Occipital lobe (tissue), 2 donors: Measurements from ENCODE around the gene GPR89A. TPM values are rescaled to one million over a fixed set of nuclear protein-coding genes. Genes with fewer than 3 reads are reported as not detected.
"Not testable (repeated sequence)": the region's sequence is repeated elsewhere in the genome, so short reads cannot be mapped to it uniquely, and the experiment has no call there.

ENCODE experiments used
- DNase-seq: peaks from one replicate; lab custom pipeline; 2025; lab: John Stamatoyannopoulos, UW
- total RNA-seq: library from RNA; depleted of rRNA; stranded (reverse); fragments of >200 nt; gene quantifications from one replicate; pipeline ENCODE4 v1.2.3, GENCODE V29; 2014

GPR89A gene
- 38.4 TPM for total RNA-seq

DNA sequence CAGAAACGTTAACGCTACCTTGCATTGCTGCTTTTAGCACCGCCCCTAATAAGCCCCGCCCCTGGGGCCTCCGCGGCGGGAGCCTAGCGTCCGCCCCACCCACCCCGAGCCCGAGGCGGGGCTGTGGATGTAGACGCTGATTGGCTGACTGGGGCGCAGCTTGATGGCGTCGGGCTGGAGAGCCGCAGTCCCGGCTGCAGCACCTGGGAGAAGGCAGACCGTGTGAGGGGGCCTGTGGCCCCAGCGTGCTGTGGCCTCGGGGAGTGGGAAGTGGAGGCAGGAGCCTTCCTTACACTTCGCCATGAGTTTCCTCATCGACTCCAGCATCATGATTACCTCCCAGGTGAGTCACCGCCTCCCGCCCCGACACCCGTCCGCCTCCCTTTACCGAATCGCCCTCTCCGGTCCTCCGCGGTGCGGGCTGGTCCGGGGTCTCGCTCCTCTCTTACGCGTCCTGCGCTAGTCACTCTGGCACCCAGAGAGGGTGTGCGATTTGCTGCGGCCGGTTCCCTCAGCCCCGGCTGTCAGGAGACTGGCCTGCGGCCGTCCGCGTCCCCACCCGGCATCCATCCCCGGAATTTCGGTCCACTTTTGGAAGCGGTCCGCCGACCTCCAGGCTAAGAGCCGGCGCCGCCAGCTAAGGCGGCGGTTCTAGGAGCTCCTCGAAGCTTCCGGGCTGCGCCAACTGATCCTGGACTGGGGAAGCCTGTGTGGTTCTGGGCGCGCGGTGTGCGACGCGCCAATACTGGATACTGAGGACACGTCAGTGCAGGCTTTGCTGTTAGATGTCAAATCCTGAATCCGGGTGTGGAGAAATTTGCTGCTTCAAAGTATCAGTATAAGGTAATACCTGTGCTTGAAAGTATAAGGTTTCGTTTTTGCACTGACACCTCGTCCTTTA lies at the start of gene GPR89A:
Gene GPR89A (plus strand): TSS at position 156 of the 901 bp plus-strand sequence. CDS start 146 bp downstream, at position 302.
- DNase-seq: peak; percentile 95

DNA sequence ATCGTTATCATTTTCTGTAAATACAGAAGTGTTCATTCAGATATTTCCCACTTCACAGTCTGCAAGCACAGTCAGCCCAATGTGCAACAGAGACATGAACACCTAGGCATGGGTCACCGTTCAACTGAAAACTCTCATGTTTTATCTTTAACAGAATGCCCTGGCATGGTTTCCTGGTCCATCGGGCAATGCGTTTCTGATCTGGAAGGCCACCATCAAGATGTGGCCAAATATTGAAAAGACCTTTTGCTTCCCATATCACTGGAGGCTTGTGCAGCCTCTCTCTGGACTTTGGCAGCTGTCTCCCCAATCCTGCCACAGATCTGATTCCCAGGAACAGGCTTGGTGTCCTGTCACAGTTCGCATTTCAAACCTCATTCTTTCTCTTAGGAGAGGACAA lies 21.0 kb upstream of the GPR89A start:
- not testable (repeated sequence) for DNase-seq

DNA sequence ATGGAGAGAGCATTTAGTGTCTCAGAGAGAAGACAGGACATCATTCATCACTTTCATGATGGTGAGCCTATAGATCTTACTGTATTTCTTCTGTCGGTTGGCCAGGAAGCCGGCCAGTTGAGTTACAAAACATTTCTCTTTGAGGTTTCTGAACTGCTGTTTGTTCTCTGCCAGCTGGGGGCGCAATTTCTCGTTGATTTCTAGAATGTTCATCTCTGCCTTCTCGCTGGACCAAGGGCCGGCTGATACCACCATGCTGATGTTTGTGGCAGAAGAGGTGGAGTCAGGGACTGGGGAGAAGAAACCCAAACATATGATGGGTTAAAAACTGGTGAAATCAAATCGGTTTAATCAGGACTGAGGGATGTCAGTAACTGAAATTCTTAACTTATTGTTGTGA lies 17.0 kb upstream of the GPR89A start:
- DNase-seq: not testable (repeated sequence)

DNA sequence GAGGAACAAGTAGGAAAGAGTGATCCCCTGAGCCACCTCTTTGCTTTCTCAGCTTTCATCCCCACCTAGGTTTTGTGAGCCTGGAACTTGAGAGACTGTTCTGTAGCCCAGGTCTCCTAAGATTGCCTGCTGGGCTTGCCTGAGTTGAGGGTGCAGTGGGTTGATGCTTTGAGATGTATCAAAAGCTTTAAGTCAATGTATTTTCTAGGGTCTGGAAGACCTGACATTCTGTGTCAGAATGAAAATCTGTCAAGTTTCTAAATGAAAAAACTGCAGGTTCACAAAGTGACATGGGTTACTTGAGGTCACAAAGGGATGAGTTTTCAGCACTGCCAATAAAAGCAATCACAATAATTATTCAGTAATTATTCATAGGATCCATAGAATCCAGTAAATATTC lies 15.4 kb upstream of the GPR89A start:
- DNase-seq: not testable (repeated sequence)

DNA sequence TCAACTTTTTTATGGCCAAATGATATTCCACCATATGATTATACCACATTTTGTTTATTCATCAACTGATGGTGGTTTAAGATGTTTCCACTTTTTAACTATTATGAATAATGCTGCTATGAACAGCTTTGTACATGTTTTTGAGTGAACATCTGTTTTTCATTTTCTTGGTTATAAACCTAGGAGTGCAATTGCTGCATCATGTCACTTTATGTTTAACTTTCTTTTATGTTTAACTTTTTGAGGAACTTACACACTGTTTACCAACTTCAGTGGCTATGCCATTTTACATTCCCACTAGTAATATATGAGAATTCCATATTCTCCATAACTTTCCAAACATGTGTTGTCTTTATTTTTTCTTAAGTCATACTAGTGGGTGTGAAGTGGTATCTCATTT lies 12.4 kb upstream of the GPR89A start:
- DNase-seq: not testable (repeated sequence)

DNA sequence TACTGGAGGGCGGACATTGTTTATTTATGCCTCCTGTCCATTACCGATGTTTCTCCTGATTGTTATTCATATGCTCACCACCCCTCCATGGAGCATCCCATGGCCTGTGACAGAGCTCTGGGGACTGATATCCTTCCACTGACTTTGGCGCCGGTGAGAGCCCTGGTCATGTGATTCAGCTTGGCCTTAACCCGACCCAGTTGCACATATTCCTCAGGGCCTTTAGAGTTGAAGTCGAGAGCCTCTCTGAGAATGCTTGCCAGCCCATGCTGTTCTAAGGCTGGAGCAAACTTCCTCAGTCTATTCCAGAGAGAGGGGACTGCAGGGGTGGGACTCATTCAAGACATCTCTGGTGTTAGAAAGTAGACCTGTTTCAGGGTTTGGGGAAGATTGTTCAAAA lies 11.6 kb upstream of the GPR89A start:
- not testable (repeated sequence) for DNase-seq

DNA sequence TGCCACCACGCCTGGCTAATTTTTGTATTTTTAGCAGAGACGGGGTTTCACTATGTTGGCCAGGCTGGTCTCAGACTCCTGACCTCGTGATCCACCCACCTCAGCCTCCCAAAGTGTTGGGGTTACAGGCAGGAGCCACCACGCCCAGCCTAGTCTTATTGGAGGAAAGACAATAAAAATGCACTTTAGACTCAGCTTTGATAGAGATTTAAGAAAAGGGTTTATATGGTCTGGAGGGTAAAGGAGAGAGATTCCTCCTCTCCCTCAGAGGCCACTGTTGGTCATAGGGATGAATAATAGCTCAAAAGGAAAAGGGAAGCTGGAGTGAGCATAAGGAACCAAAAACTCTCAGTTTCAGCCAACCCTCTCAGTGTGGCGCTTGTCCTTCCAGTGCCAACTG lies 8.4 kb upstream of the GPR89A start:
- not testable (repeated sequence) for DNase-seq

DNA sequence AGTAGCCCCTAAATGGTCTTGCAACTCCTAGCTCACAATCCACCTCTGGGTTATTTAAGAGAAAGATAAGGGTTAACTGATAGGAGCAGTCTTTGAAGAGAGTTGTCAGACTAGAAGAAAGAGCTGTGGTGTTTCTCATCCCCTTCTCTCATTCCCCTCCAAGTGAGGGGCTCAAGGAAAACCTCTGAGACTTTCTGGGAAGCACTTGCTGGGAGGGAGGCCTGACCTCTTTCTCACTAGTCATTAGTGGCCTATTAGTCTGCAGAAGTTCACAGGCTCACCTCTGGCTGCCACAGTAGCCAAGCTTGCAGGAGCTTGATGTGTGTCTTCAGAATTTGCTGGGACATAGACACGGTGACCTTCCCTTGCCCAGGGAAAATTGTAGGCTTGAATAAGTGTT lies 6.2 kb upstream of the GPR89A start:
- DNase-seq: no peak

DNA sequence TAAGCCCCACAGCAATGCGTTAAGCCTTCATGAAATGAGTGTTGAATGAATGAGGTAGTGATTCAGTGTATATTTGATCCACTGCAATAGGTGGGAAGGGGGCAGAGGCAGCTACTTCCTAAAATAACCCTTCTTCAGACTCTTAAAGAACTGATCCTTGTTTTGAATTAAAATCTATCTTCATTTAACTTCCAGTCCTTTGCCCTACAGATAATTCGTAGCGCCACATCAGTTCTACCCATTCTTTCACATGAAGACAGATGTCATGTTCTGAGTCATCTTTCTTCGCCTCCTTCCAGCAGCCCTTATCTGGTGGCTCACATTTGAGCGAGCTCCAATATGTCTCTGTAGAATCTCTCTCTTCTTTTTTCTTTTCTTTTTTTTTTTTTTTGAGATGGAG lies 948 bp upstream of the GPR89A start:
- not testable (repeated sequence) for DNase-seq

DNA sequence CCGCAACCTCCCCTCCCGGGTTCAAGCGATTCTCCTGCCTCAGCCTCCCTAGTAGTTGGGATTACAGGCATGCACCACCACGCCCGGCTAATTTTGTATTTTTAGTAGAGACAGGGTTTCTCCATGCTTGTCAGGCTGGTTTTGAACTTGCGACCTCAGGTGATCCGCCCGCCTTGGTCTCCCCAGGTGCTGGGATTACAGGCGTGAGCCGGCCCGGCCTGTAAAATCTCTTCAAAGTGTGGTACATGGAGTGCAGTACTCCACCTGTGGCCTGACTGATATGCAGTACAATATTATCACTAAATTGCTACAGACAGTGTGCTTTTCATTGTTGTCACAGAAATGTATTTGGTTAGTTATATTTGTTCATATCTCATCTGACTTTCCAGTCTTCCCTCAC lies 499 bp upstream of the GPR89A start:
- not testable (repeated sequence) for DNase-seq

DNA sequence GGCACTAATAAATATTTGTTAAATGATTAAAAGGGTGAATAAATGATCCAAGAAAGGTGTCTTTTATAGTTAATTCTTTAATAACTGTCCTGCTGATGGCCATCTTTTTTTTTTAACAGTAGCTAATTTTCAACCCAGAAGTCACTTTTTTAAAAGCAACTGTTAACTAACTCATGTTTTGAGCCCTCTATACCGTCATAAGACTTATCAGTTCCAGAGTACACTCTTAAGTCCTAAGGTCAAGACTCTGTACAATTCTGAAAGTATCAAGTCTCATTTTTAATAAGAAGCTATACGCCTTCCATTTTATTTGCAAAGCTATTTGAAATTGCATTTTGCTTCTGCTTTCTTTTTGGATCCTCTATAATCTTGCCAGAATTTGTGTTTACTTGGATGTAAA lies 3.0 kb downstream of the GPR89A start:
- not testable (repeated sequence) for DNase-seq

DNA sequence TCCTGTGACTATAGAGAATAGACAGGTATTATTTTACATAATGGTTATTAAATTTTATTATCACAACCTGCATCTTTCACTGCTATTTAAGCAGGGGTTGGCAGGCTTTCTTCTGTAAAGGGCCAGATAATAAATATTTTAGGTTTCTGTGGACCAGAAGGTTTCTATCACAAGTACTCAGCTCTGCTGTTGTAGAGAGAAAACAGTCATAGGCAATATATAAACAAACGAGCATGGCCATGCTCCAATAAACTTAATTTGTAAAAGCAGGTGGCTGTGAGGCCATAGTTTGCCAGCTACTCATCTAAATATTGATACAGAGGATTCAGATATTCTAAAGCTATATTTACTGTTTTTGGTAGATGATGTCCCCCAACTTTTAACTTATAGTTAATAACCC lies 12.3 kb downstream of the GPR89A start:
- not testable (repeated sequence) for DNase-seq

DNA sequence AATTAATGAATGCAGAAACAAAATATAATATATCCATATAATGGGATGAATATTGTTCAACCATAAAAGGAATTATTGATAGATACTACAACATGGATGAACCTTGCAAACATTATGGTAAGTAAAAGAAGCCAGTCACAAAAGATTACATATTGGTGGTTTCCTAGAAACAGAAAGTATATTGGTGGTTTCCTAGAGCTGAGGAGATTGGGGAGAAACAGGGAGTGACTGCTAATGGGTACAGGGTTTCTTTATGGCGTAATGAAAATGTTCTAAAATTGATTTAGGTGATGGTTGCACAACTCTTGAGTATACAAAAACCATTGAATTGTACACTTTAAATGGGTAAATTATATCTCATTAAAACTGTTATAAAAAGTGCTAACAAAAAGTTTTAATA lies 14.4 kb downstream of the GPR89A start:
- DNase-seq: not testable (repeated sequence)

DNA sequence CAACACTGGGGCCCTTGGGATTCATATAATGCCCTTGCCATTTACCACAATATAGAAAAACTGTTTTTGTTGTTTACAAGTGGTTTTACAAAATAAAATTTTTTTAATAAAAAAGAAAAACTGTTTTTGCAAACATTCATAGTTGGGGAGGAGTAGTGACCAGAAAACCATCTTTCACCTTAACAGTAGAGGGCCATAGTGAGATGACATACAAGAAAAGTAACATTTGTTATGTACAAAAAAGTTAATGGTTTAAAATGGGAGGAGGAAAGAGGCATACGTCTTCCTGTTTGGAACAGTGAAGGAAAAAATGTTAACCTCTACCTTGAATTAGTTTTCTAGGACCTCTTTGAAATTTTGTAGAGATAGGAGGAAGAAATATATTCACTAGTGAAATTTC lies 28.4 kb downstream of the GPR89A start:
- DNase-seq: not testable (repeated sequence)

DNA sequence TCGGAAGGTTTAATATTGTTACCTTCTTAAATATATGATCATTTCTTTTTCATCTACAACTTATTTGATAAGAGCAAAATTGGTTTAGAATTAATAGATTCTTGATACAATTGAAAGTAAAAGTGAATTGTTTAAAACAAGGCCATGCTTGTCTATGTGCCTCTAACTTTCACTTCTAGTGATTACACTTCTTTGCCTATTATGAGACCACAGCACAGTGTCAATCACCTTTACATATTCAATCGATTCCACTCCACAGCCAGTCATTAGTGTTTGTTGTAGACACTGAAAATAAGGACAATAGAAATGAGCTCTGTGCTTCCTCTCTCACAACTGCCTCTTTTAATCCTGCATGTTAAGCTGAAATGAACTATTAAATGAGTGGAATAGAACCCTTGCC lies 34.1 kb downstream of the GPR89A start:
- not testable (repeated sequence) for DNase-seq

DNA sequence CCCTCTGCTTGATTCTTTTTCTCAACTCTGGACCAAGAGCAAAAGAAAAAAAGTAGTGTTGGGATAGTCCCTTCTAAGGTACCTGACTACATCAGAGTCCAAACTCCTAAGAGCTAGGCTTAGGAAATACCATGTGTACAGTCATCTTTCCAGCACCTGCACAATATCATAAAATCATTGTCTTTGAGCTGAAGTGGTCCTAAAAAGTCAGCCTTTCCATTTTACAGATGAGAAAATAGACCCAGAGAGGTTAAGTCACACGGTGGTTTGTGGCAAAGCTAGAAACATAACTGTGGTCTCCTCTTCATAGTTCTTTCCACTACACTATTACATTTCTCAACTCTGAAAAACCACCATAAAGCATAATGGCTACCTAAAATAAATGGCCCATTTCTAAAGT lies 36.2 kb downstream of the GPR89A start:
- not testable (repeated sequence) for DNase-seq

DNA sequence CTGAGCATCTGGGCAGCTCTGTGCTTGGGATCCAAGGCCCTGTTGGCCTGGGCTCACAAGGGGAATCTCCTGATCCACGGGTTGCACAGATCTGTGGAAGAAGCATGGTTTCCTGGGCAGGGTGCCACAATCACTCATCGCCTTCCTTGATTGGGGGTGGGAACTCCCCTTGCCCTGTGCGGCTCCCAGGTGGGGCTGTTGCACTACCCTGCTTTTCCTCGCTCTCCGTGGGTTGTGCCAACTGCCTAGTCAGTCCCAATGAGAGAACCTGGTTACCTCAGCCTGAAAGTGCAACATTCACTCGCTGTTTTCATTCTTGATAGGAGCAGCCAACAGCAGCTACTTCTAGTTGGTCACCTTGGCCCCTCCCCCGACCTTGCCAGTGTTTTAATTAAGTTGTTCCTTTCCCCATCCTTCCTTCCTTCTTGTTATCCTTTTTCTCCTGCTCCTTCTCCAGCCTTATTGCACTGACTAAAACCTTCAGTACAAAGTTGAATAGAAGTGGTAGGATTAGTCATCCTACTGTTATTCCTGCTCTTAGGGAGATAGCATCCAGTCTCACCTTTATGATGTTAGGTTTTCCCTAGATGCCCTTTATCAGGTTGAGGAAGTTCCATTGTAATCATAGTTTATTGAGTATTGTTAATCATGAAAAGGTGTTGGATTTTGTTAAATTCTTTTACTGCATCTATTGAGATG lies 48.6 kb downstream of the GPR89A start:
- not testable (repeated sequence) for DNase-seq

DNA sequence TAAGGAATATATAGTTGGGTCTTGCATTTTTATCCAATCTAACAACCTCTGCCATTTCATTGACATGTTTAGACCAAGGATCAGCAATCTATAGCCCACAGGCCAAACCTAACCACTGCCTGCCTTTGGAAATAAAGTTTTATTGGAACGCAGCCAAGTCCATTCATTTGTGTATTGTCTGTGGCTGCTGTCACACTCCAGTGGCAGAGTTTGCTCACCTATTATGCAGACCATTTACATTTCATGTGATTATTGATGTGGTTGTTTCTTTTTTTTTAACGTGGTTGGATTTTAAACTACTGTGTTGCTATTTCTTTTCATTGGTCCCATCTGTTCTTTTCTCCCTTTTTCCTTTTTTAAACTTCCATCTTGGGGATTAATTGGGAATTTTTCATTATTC lies 54.7 kb downstream of the GPR89A start:
- DNase-seq: not testable (repeated sequence)

DNA sequence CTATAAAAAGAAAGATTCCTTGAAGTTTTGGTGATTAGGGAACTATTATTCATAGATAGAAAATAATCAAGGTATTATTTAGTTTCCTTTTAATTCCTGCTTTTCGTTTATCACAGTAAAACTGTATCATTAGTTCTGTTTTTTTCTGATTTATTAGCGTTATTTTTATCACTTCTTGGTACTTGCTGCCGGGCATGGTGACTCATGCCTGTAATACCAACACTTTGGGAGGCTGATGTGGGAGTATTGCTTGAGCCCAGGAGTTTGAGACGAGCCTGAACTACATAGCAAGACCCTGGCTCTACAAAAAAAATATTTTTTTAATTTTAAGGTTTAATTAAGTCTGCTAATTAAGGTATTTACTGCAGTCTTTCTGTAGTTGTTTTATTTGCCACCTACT lies 57.2 kb downstream of the GPR89A start:
- DNase-seq: not testable (repeated sequence)

DNA sequence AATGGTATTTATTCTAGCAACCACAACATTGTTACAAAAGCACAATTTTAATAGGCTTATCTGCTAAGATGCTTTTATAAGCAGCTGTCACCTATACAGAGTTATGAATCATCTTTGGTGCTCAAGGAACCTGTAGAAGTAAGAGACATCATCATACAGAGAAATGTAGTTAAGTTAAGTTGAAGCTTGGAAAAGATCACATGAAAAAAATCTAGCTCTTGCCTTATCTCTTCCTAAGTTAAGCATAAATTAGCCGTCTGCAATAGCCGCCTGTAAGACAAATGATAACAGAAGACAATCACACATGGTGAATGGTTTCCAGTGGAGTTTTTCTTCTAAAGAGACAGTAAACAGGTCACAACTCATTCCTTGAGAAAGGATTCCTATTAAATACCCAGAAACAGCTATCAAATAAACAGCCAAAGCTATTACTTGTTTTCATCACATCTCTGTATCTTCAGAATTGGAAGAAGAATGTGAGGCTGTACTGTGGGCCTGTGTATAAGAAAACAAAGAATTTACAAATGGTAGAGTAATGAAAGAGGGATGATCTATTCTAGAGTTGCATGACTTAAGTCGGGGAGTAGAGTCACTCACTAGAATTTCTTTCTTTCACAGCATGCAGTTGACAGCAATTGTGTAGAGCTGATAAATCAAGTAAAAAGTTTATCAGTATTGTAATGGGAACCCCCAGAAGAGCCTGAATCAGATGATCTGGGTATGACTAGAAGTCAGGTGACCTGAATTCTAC lies 63.4 kb downstream of the GPR89A start:
- not testable (repeated sequence) for DNase-seq

DNA sequence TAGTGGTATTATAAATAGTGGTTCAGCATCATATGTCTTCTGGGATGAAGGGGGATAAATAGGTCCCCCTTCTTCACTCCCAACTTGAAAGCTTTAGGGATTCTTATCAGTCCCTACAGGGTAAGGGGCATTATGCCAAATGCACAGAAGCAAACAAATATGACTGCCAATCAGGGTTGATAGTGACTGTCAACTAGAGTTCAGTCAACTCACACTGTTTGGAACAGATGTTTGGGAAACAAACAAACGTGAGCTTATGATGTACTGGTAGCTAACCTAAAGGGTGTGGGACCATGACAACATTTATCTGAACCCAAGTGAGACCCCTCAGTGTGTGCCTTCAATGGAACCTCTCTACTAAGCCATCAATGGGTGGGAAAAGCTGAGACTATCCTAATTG lies 65.4 kb downstream of the GPR89A start:
- not testable (repeated sequence) for DNase-seq

DNA sequence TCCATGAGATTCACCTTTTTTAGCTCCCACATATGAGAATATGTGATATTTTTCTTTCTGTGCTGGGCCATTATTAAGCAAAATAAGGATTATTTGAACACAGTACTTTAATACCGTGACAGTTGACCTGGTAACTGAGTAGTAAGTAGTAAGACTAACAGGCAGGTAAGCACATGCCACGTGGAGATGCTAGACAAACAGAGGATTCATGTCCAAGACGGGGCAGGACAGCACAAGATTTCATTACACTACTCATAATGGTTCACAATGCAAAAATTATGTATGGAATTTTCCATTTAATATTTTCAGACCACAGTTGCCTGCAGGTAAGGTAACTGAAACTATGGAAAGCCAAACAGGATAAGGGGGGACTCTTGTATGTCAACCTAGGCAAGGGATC lies 77.1 kb downstream of the GPR89A start:
- not testable (repeated sequence) for DNase-seq
